T-helper 1 cell (primary cell): Measurements from ENCODE around the gene HMOX2.
A peak's percentile ranks its signal among the peaks of the same experiment; 100 is the strongest.

Source experiments
- DNase-seq, 5 donors: peaks; one replicate each; pipeline ENCODE4 v3.0.0-alpha.2; 2012 to 2020

HMOX2 gene

DNA sequence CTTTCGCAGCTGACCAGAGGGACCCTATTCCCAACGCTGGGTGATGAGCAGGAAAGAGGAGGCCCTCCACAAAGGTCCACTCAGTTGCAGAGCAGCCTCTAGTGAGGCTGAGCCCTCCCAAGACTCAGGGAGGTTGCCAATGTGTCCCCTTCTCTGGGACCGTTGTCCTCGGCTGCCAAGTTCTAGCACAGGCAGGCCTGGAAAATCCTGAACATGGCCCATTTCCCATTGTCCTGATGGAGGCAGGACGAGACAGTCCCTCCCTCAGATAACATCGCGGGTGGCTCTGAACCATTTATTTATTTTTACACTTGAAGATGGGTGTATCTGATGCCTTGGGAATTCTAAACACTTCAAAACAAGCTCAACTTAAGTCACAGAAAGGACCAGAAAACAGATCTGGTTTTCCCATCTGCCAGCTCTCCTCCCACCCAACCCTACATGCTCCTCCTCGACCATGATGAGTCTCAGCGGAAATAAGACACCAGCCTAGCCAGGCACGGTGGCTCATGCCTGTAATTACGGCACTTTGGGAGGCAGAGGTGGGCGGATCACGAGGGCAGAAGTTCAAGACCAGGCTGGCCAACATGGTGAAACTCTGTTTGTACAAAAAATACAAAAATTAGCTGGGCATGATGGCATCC is 49.6 kb downstream of the HMOX2 start:
- no peak for DNase-seq

- peak in 1 of 5 donors; percentile 43 for DNase-seq
Observed at GRCh38 chr16:4529085-4530060, 53.2 kb downstream of the HMOX2 start.

DNA sequence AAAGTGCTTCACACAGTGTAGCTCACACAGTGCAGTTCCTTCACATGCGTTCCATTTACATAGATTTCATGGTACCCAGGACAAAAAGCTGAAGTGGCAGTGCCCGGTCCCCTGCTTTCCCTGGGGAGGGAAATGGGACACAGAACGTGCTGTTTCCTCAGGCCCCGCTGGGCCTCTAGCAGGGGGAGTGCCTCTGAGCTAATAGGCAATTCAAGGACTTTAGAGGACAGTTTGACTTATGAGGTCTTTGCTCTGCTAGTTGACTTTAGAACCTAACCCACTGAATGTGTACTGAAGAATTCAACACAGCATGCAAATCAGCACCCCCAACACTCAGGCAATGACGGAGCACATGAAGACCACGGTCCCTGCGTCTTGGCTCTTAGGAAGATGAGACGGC is 55.6 kb downstream of the HMOX2 start:
- DNase-seq = no peak

DNA sequence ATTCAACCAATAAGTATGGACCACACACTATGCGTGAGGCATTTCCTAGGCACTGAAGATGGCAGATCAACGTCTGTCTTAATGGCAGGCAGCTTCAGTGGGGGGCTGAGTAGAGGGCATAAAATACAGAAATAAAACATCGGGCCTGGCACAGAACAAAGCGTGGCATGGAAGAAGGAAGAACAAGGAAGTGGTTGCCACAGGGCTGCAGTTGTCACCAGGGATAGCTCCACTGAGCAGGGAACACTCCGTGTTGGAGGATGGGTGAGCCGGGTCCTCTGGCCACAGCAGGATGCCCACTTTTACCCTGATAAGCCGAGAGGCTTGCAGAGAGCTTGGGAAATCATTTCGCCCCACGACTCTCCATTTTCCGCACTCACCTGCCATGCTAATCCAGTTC is 56.0 kb downstream of the HMOX2 start:
- DNase-seq = no peak

DNA sequence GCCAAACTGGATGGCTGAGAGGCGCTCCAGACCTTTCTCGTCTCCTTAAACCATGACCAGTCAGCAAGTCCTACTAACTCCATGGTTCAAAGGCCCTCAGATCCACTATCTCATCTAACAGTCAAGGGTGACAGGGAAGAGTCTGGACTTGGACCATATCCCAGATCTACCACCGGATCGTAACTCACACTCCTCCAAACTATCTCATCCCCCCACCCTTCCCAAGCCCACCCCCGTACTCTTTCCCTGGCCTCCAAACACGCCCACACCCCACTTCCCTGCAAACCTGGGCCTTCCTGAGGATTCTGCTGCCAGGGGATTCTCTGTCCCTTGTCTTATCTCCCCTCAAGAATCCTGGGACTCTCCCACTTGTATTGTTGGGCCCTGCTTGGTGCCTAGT is 57.3 kb downstream of the HMOX2 start:
- DNase-seq = no peak

DNA sequence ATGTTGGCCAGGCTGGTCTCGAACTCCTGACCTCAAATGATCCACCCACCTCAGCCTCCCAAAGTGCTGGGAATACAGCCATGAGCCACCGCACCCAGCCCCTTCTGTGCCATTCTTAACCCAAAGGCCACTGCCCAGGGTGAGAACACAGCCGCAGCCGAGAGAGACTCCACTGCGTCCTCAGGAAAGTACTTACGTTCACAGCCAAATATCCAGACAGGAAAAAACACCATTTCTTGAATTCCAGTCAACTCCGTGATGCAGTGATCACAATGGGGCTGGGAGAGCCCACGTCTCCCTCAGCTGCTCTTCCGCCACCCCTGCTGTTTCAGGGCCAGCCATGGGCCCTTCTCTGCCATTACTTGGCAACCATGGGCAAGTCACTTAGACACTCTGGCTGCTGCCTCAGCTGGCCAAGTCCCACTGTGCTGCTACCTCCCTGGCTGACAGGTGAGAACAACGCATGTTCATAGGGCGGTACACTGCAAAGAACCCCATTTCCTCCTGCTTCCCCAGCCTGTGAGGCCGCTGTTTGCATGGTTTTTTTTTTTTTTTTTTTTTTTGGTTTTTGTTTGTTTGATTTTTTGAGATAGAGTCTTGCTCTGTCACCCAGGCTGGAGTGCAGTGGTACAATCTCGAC is 58.1 kb downstream of the HMOX2 start:
- DNase-seq = no peak

GRCh38 chr16:4535627-4536108 is 59.5 kb downstream of the HMOX2 start:
- DNase-seq = no peak

DNA sequence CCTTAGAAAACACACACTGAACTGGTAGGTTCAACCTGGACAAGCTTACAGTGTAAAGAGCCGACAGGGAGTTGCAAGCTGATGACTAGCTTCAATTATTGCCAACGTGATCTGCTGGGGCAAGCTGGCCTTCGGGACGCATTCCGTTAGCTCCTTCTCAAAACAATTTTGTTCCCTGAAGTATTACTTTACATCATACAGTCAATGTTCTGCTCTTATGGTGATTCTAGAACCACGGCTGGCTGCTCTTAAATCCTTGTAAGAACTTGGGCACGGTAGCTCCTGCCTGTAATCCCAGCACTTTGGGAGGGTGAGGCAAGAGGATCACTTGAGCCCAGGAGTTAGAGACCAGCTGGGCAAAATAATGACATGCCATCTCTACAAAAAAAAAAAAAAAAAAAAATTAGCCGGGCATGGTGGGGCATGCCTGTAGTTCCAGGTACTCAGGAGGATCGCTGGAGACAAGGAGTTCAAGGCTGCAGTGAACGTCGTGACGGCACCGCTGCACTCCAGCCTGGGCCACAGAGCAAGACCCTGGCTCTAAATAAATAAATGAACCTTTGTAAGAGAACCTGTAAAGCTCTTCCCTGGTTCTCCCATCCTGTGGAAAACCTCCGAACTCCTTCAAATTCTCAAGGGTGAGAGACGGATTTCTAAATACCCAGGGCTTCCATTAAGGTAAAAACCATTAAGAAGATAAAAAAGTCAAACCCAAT is 60.4 kb downstream of the HMOX2 start:
- no peak for DNase-seq

DNA sequence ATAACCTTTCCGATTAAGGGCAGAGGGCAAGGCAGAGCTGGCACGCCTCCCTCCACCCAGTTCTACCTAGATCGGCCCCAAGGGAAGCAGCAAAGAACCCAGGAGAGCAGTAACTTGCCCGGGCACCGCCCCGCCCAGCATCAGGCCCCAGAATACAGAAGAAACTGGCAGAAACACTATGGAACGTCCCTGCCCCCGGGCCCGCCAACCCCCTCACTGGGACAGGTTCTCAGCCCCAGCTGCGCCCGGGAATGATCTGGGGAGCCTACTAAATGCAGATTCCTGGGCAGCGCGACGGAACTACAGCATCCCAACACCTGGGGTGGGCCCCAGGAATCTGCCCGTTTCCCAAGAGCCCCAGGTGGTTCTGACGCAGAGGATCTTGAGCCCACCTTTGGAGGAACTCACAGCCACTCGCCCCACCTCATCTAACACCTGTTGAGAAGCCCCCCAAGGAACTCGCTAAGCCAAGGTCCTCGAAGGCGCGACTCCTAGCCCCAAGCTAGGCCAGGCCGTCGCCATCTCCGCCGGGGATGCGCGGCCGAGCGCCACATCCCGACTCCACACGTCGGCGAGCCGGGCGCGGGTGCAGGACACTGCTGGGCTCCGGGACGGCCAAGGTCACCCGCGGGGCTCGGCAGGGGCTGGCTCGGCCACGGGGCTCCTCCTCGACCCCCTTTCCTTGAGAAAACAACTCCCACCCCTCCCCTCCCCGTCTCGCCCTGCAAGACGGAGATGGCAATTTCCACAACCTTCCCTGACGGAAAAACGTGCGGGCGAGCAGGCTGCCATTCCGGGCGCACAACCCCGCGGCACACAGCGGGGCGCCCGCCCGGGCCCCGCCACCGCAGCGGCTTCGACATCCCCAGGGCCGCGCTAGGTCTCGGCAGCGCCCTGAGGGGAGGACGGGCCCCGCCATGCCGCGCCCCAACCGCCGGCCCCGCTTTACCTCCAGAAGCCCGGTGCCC is 61.5 kb downstream of the HMOX2 start:
- peak in 1 of 5 donors; percentile 11 for DNase-seq

GRCh38 chr16:4538350-4539235 is 62.4 kb downstream of the HMOX2 start, which contains the start of gene CDIP1:
Gene CDIP1, minus strand, starts transcription at chr16:4538773. Its CDS starts 24,643 bp downstream, at chr16:4514130.
- peak; percentile 81 to 95 (median 91) for DNase-seq

GRCh38 chr16:4539716-4540284 is 63.6 kb downstream of the HMOX2 start:
- no peak for DNase-seq

DNA sequence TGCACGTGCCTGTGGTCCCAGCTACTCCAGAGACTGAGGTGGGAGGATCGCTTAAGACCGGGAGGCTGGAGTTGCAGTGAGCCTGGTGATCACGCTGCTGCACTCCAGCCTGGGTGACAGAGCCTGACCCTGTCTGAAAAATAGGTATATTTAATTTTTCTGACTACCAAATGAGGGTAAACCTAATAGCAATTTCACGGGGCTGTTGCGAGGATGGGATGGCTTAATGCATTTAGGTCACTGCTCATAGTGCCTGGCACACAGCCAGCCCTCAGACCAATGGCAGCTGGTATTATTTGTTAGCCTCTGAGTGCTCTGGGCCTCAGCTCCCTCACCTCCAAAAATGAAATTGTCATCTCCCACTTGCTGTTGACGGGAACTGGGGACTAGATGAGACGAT is 68.3 kb downstream of the HMOX2 start:
- no peak for DNase-seq

DNA sequence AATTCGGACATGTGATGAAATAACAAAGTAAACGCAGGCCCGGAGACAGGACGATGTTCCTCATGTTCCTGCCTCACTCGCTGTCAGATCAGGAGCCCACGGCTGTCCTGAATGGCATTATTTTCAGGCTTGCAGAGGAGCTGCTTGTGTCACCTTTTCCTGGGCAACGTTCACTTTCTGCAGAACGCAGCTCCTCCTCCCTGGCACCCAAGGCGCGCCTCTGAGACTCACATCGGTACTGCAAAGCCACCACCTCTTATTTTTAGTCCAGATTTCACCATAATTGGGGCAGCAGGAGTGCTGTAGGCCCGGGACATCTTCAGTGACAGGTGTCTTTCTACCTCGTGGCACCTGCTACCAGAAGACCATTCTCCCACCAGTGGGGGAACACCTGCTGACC is 71.9 kb downstream of the HMOX2 start:
- no peak for DNase-seq

DNA sequence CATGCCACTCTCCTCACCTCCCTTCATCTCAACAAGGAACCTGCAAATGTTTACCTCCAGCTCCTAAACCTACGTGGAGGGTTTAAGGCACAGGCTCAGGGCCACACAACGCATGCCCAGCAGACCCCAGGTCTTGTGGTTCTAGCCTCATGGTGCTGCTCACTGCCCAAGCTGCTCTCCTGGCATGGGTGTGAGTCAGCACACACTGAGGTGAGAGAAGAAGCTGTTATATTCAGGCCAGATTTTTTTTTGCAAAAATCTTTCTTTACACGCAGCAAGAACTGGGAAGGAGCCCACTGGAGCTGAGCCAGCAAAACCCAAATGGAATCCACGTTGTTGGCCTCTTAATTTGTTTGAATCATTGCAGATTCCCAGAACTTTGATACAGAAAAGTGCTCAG is 74.4 kb downstream of the HMOX2 start:
- no peak for DNase-seq

DNA sequence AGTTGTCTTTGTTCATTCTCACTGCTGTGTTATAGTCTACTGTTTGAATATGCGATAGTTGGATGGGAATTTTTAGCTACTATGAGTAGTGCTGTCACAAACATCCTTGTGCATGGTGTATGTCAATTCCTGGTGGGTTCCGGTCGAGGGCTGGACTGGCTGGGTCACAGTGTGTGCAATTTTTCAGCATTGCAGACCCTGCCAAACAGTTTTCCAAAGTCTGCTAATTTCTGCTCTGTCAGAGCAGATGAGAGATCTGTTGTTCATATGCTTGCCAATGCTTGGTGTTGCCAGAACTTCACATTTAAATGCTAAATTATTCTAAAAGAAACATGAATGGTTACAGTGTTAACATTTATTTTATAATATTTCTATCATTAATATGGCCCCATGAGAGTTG is 76.3 kb downstream of the HMOX2 start:
- DNase-seq = no peak

DNA sequence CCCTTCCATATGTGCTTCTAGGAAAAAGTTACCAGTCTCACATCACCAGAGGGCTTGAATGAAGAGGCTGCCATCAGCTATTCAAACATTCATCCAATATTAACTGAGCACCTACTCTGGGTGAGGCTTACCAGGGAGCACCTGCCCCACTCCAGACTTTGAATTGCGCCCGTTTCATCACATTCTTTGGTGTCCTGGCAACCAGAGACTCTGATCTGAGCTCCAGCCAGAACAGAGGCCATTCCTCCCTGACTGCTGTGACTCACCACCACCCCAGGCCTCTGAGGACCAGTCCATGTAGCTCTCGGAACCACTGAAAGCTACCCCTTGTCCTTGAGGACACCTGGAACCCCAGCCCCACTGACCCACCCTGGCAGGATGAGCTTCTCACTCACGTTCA is 79.9 kb downstream of the HMOX2 start, which contains the start of gene C16orf96:
TSS of gene C16orf96 (plus strand) at position 229 of the 400 bp plus-strand sequence. CDS start at position 379, 150 bp downstream.
- no peak for DNase-seq

DNA sequence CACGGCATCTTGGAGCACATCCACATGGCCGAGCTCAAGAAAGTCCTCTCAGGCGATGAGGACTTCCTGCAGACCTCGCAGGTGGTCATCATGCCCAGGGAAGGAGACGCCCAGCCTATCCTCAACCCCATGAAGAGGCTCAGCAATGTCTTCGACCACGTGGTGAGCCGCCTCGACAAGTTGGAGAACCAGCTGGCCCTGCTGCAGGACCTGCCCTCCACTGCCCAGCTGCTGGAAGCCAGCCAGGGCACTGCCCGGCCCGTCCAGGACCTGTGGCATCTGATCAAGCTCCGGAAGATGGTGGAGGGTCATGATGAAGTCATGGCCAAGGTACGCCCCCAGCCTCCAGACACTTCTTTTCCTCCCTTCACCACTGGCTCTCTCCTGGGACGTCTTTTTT is 80.4 kb downstream of the HMOX2 start:
- no peak for DNase-seq

- DNase-seq = no peak
Observed at GRCh38 chr16:4557973-4558372, 81.8 kb downstream of the HMOX2 start.
